Stimulated activated naive B cell treated with anti-CD40 and anti-IgM and Interleukin-4, amounts not matched to agents 10 μg/mL and 1 μg/mL and 100 μg/mL, for 72 hours (primary cell): ENCODE data around the gene FYN.

ENCODE experiments used
- ATAC-seq, 2 donors: fragments of 150-1000 bp; cut with Tn5 transposase; replicated peaks; 2 replicates each; pipeline ENCODE4 v1.10.0; 2021; ENCODE audit warnings: moderate library complexity in 1 of 2
- DNase-seq: peaks from one replicate; pipeline ENCODE4 v3.0.0; 2021
- H3K27ac Mint-ChIP-seq: one replicate; pipeline ENCODE4 v1.8.0; 2022; ENCODE audit warnings: mild to moderate bottlenecking, mixed read lengths
- H3K27me3 Mint-ChIP-seq, 2 donors: one replicate each; pipeline ENCODE4 v1.8.0; 2022; ENCODE audit warnings: mixed read lengths in 2 of 2
- H3K36me3 Mint-ChIP-seq, 2 donors: one replicate each; pipeline ENCODE4 v1.8.0; 2022; ENCODE audit warnings: mixed read lengths in 2 of 2, mild to moderate bottlenecking in 1 of 2
- H3K4me1 Mint-ChIP-seq, 2 donors: one replicate each; pipeline ENCODE4 v1.8.0; 2022; ENCODE audit warnings: mixed read lengths in 2 of 2, mild to moderate bottlenecking in 1 of 2
- H3K4me3 Mint-ChIP-seq, 2 donors: one replicate each; pipeline ENCODE4 v1.8.0; 2022; ENCODE audit warnings: mild to moderate bottlenecking in 2 of 2, mixed read lengths in 2 of 2, moderate library complexity in 1 of 2
- H3K9me3 Mint-ChIP-seq, 2 donors: one replicate each; pipeline ENCODE4 v1.8.0; 2022; ENCODE audit warnings: mixed read lengths in 2 of 2, mild to moderate bottlenecking in 1 of 2

Gene FYN

DNA sequence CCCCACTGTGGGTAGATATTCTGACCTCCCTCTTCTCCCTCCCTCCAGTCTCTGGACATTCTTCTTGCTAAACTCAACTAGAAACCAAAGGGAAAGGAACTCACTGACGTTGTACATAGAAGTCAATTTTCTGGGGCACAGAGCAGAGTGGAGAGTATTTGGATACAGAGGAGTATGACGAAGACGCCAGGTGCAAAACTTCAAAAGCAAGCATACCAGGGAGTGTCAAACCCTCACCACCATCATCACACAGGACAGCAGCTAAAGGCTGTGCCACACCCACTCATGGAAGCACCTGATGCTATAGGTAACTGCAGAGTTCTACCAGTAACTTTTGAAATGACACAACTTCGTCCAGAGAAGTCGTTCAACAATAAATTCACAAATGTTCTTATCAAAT is 64.8 kb downstream of the FYN start:
- Mint-ChIP-seq H3K27me3 (no peaks in the 10 kb centered on the region), H3K4me3 (no peak overlapping the region), H3K4me1 (peaks cover 37 to 72% of the 10 kb centered on the region in 2 donors), H3K27ac (no peak overlapping the region), H3K36me3 (peaks cover 28 to 29% of the 10 kb centered on the region in 2 donors), H3K9me3 (no peaks in the 10 kb centered on the region)
- DNase-seq (no peak), ATAC-seq (no peak)

DNA sequence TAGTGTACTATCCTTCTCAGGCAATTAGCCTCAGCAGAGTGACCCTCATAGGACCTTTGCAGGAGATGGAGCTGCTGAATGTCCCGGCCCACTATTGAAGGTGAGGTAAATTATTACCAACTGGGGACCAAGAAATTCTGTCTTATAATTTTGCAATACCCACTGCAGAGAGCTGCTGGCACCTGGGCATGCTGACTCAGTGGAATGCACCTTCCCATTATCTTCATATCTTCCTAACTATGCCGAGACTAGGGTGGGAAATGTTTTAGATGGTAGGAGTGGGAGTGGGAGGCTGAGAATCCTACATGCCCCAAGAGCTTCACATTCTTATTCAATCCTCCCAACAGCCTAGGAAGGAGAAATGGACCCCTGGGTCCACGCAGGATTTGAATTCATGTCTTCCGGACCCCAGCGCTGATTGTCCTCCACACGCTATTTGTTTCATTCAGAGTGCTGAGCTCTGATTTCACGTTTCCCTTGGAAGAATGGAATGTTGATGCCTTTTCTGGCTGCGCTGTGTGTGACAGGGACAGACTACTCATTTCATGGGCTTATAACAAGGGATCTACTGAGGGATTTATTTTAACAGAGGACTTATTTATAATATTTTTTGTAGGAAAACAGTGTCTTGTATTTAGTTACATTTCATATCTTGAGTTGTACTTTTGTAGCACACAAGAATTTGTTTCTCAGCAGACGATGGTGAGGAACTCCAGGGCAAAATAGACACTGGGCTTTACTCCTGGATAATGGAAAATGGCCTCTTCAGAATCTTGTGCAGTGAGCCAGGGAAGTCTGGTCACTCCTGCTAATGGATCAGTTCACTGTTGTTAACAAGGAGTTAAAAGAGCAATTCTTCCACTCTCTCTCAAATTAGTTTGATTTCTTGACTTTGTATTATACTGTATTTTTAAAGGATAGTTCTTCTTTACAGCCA is 66.4 kb downstream of the FYN start:
- Mint-ChIP-seq H3K4me1 (peaks cover 43 to 76% of the 10 kb centered on the region in 2 donors), H3K27ac (peak overlapping the region; percentile 96), H3K36me3 (peaks cover 29 to 32% of the 10 kb centered on the region in 2 donors), H3K9me3 (no peaks in the 10 kb centered on the region), H3K27me3 (no peaks in the 10 kb centered on the region), H3K4me3 (peak overlapping the region in 1 of 2 donors; percentile 69)
- ATAC-seq (no peak), DNase-seq (no peak)

DNA sequence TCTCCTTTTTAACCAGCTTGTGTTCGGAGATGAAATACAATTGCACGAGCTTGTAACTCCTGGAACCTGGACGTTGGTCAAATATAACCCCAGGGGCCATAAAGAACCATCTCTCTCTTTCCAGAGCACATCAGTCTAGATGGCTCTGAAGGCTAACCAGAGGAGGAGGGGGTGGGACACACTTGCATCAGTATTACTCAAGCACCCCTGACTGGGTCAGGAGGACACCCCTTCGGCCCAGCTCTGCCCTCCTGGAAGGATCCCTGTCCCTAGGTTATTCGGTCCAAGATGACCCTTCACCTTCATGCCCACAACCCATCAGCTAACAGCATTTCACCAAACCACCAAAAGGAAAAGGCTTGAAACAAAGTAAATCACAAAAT is 67.1 kb downstream of the FYN start:
- Mint-ChIP-seq H3K27ac (peak overlapping the region; percentile 96), H3K27me3 (no peaks in the 10 kb centered on the region), H3K36me3 (peaks cover 28 to 30% of the 10 kb centered on the region in 2 donors), H3K4me3 (peak overlapping the region; percentile 69 to 71), H3K4me1 (peaks cover 44 to 77% of the 10 kb centered on the region in 2 donors), H3K9me3 (no peaks in the 10 kb centered on the region)
- ATAC-seq, result peak; percentile 15 to 22
- DNase-seq, result no peak

DNA sequence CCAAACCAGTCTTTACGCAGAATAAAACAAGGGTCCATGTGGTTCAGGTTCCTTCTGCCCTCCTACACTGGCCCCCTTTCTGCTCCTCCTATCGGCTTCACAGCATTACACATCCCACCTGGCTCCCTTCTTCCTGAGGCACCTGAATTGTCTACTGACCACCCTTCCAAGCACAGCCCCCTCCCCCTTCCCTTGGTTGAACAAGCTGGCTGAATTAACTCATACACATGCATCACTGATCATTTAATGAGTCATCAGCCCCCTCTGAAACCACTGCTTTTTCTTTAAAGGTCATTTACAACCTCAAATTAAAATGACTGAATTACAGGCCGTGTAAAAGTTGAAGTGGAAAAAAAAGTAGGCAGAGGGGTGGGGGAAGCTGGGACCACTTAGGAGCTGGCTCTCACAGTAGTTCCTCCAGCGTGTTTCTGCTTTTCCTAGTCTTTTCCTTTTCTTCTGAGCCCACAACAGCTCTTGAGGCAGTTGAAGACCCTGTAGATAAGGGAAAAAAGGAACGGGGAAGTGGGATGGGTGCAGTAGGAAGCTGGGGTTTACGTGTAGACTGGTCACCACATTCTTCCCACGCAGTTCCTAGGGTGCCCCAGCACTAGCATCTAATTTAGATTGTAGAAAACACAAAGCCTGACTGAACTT is 67.6 kb downstream of the FYN start:
- peak; percentile 68 for DNase-seq
- Mint-ChIP-seq H3K36me3 (peaks cover 32% of the 10 kb centered on the region in 2 donors), H3K27me3 (no peaks in the 10 kb centered on the region), H3K9me3 (no peaks in the 10 kb centered on the region), H3K27ac (peak overlapping the region; percentile 96), H3K4me3 (peak overlapping the region; percentile 69 to 71), H3K4me1 (peaks cover 47 to 79% of the 10 kb centered on the region in 2 donors)
- peak; percentile 66 to 80 for ATAC-seq

DNA sequence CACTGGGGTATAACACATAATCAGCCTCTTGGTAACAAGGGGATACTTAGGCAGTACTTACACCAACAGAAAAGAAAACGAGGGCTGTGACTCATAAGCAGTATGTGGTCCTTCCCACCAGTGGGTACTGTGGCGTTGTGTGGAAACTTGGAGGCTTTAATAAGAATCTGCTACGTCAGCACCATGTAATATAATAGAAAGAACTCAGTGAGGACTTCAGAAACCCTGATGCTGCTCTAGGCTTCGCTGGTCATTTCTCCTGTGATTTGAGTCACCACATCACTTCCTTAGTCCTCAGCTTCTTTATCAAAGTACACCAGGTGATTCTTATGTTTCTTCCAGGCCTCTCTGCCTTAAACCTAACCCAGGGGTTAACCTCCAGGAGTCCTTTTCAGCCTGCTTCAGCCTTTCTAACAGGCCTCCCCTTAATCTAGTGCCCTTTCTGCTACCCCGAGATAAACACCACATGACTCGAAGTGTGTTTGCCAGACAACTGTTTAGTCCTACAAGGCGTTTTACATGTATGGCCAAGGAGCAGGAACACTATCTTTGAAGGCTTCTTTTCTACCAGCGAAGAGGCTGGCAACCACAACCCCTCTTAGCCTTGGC is 68.5 kb downstream of the FYN start:
- peaks cover 50 to 83% of the 10 kb centered on the region in 2 donors for H3K4me1 Mint-ChIP-seq
- DNase-seq (peak; percentile 77), ATAC-seq (peak; percentile 79 to 80)
- H3K27ac Mint-ChIP-seq, result peak overlapping the region; percentile 96
- H3K4me3 Mint-ChIP-seq, result peak overlapping the region; percentile 29 to 43
- H3K36me3 Mint-ChIP-seq, result peaks cover 34 to 36% of the 10 kb centered on the region in 2 donors
- no peaks in the 10 kb centered on the region for H3K27me3 Mint-ChIP-seq
- no peaks in the 10 kb centered on the region for H3K9me3 Mint-ChIP-seq

DNA sequence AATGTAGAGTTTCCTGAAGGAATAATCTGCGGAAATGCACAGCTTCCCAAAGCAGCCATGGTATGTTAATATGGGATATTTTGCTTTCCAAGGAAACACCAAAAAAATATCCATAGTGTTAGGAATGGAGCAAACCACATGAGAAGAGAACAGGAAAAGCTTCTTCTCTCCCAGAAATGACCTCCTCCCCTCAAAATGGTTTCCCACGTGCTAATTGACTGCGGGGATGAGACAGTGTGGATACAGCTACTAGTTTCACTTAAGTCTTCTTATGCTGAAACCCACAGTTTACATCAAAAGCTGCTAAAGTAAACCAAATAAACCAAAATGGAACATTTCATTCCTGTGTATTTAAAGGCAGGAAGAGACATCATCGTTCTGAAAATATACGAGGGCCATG is 69.4 kb downstream of the FYN start:
- Mint-ChIP-seq H3K27ac (peak overlapping the region; percentile 96), H3K9me3 (no peaks in the 10 kb centered on the region), H3K27me3 (no peaks in the 10 kb centered on the region), H3K36me3 (peaks cover 39 to 40% of the 10 kb centered on the region in 2 donors), H3K4me1 (peaks cover 53 to 88% of the 10 kb centered on the region in 2 donors), H3K4me3 (no peak overlapping the region)
- ATAC-seq, result no peak
- DNase-seq, result no peak

DNA sequence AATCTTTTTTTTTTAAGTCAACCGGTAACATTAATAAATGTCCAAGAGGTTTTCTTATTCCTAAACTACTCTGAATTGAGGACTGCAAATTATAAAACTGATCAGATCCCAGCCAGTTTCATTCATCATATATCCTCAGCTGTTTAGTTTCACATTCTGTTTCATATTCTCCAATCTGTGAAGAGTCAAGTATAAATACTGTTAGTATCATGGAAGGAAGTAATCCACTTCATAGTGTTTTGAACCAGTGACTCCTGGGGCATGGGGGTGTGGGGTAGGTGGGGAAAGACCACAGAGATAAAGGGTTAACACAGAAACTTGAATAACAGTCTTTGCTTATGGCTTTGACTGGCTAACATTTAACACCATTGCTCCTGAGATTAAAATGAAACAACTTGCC is 69.9 kb downstream of the FYN start:
- ATAC-seq (no peak), DNase-seq (no peak)
- H3K36me3 Mint-ChIP-seq, result peaks cover 37% of the 10 kb centered on the region in 2 donors
- peaks cover 53 to 86% of the 10 kb centered on the region in 2 donors for H3K4me1 Mint-ChIP-seq
- H3K9me3 Mint-ChIP-seq, result no peaks in the 10 kb centered on the region
- H3K27me3 Mint-ChIP-seq, result no peaks in the 10 kb centered on the region
- peak overlapping the region; percentile 6 to 25 for H3K4me3 Mint-ChIP-seq
- peak overlapping the region; percentile 96 for H3K27ac Mint-ChIP-seq

DNA sequence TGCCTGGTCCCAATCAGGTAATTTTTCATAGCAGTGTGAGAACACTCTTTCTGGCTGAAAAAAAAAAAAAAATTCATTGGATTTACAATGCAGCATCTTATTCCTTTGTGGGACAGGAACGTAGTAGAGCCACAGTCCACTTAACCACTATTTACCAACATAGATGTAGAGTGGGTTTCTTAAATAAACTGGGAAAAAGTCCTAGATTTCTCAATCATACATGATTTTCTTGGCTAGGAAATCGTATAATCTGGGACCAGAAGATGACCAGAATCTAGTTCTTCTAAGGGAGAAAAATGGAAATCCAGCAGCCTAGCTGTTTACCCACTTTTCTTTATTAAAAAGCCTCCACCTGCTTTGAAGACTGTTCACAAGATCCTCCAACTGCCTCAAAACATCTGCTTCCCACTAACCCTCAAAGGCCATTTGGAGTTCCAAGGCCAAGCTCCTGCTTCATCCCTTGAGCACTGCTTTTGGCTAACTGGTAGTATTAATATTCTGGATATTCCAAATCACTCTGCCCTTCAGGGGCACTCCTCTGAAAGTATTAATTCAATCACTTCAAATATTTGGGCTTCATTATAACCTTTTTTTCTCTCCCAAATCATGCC is 70.4 kb downstream of the FYN start:
- Mint-ChIP-seq H3K9me3 (no peaks in the 10 kb centered on the region), H3K27me3 (no peaks in the 10 kb centered on the region), H3K36me3 (peaks cover 32 to 33% of the 10 kb centered on the region in 2 donors), H3K4me1 (peaks cover 50 to 80% of the 10 kb centered on the region in 2 donors), H3K4me3 (peak overlapping the region in 1 of 2 donors; percentile 25), H3K27ac (peak overlapping the region; percentile 81)
- DNase-seq (no peak), ATAC-seq (no peak)

DNA sequence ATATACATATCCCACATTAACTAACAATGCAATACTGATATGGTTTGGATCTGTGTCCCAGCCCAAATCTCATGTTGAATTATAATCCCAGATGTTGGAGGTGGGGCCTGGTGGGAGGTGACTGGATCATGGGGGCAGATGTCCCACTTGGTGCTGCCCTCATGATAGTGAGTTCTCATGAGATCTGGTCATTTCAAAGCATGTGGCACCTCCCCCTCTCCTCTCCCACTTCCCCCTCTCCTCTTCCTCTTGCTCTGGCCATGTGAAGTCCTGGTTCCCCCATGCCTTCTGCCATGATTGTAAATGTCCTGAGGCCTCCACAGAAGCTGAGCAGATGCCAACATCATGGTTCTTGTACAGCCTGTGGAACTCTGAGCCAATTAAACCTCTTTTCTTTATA is 71.2 kb downstream of the FYN start:
- peaks cover 47 to 72% of the 10 kb centered on the region in 2 donors for H3K4me1 Mint-ChIP-seq
- DNase-seq (no peak), ATAC-seq (no peak)
- no peaks in the 10 kb centered on the region for H3K27me3 Mint-ChIP-seq
- peaks cover 33 to 34% of the 10 kb centered on the region in 2 donors for H3K36me3 Mint-ChIP-seq
- H3K4me3 Mint-ChIP-seq, result no peak overlapping the region
- peak overlapping the region; percentile 68 for H3K27ac Mint-ChIP-seq
- no peaks in the 10 kb centered on the region for H3K9me3 Mint-ChIP-seq

DNA sequence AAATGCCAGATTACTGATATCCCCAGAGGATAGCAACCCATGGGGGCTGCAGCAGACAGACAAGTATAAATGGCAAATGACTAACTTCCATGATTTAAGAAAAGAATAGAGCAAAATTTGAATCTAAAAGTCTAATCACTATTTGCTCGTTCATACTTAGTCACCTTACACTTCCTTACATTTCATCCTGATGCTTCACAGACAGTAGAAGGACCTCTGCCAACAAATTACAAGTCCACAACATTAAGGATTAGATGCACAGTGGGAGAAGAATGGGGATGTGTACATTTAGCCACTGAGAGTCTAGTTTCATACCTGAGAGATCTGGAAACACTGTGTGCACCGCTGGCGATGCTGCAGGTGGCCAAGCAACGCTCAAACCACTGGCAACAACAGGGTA is 72.4 kb downstream of the FYN start:
- Mint-ChIP-seq H3K4me3 (no peak overlapping the region), H3K36me3 (peaks cover 37 to 41% of the 10 kb centered on the region in 2 donors), H3K27ac (no peak overlapping the region), H3K4me1 (peaks cover 42 to 65% of the 10 kb centered on the region in 2 donors), H3K27me3 (no peaks in the 10 kb centered on the region), H3K9me3 (no peaks in the 10 kb centered on the region)
- no peak for ATAC-seq
- no peak for DNase-seq

DNA sequence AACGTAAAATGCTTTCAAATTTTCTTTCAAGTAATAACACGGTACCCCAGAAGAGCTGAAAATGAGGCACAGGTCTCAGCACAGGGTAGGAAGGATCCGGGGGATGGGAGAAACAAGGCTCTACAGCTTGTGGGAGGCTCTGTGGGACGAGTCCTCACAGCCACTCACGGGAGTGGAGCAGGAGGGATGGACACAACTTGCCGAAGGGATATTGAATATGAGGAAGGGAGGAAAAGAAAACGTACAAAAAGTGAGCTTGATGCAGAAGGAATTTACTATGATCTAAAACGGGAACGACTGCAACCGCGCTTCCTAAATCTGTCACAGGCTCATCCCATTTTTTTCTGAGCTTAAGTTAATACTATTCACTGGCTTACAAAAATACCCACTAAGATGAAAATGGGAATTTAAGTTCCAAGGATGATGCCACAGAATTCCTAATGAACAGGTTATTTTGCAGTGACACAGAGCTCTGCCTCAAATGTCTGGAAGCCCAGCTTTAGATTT is 72.9 kb downstream of the FYN start:
- no peaks in the 10 kb centered on the region for H3K9me3 Mint-ChIP-seq
- DNase-seq (no peak), ATAC-seq (no peak)
- peak overlapping the region in 1 of 2 donors; percentile 39 for H3K4me3 Mint-ChIP-seq
- H3K27ac Mint-ChIP-seq, result peak overlapping the region; percentile 65
- no peaks in the 10 kb centered on the region for H3K27me3 Mint-ChIP-seq
- H3K4me1 Mint-ChIP-seq, result peaks cover 39 to 60% of the 10 kb centered on the region in 2 donors
- H3K36me3 Mint-ChIP-seq, result peaks cover 35 to 41% of the 10 kb centered on the region in 2 donors

DNA sequence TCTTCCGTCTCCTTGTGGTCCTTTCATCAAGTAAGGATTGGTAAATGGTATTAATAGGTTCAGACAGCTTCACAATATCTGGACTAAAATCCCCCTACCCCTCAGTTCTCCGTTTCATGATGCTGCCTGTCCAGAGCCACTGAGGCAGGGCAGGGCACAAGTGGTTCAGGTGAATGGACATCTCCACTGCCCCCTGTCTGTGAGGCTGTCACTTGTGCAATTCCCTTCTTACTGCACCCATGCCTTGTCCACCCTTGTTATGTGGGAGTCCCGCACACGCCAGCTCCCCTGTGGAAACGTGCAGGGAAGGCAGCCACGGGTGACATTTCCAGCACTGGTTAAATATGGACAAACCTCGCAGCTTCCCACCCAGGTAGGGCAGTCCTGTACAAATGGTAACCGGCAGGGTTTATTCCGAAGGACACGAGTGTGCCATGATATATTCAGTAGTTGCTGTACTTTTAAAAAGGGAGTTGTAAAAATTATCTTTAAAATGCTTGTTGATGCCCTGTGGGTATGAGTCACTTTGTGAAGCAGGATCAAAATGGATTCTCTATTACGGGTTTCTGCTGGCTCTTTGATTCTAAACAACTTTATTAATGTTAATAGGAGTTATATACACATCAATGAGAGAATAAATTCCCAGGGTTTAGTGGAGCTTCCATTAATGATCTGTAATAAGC is 73.5 kb downstream of the FYN start:
- Mint-ChIP-seq H3K9me3 (no peaks in the 10 kb centered on the region), H3K27ac (no peak overlapping the region), H3K4me1 (peaks cover 39 to 54% of the 10 kb centered on the region in 2 donors), H3K4me3 (peak overlapping the region in 1 of 2 donors; percentile 39), H3K27me3 (no peaks in the 10 kb centered on the region), H3K36me3 (peaks cover 35 to 46% of the 10 kb centered on the region in 2 donors)
- no peak for ATAC-seq
- no peak for DNase-seq

DNA sequence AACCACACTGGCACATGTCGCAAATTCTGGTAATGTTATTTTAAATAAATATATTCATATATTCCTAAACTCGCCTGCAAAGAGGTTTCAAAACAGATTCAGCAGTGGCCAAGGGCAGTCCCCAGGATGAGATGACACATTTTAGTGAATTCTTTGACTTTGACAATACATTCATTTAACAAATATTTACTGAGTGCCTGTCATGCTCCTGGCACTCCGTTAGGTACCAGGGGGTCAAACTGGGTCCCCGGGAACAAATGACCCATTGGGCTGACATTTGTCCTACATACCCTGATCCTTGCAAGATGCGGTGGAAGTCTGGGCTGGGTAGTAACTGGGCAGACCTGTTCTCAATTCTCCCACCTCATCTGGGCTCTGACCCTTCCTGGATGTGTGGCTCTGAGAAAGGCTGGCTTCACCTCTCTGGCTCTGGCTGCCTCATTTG is 74.9 kb downstream of the FYN start:
- no peaks in the 10 kb centered on the region for H3K27me3 Mint-ChIP-seq
- no peaks in the 10 kb centered on the region for H3K9me3 Mint-ChIP-seq
- DNase-seq, result no peak
- peaks cover 42 to 52% of the 10 kb centered on the region in 2 donors for H3K36me3 Mint-ChIP-seq
- H3K27ac Mint-ChIP-seq, result no peak overlapping the region
- ATAC-seq, result peak in 1 of 2 donors; percentile 12
- H3K4me1 Mint-ChIP-seq, result peaks cover 39 to 53% of the 10 kb centered on the region in 2 donors
- no peak overlapping the region for H3K4me3 Mint-ChIP-seq
